HepG2 (cell line): Measurements from ENCODE around the gene TACC3. TPM values are rescaled to one million over a fixed set of nuclear protein-coding genes. Genes with fewer than 3 reads are reported as not detected.

ENCODE experiments used
- AHR ChIP-seq: IDR thresholded peaks from 2 replicates; pipeline ENCODE4 v1.6.1; 2018; ENCODE audit warnings: missing genetic modification reagents, missing compliant biosample characterization
- CENPT ChIP-seq: sonication (generic); formaldehyde crosslinking; IDR thresholded peaks from 2 replicates; pipeline ENCODE4 v1.8.0; 2022; ENCODE audit warnings: low read depth, mild to moderate bottlenecking, moderate library complexity, missing genetic modification reagents
- CTCF ChIP-seq: sonication (generic); formaldehyde crosslinking; IDR thresholded peaks from 2 replicates; pipeline ENCODE4 v1.5.0; 2020; ENCODE audit warnings: mild to moderate bottlenecking, missing genetic modification reagents, moderate library complexity
- HNRNPLL ChIP-seq: fragments of 200-400 bp; formaldehyde crosslinking; IDR thresholded peaks from 2 replicates; pipeline ENCODE4 v1.6.1; 2017; ENCODE audit warnings: mild to moderate bottlenecking, low read depth, low read length; ENCODE audit not compliant: poor library complexity, severe bottlenecking
- KDM4B ChIP-seq: sonication (generic); formaldehyde crosslinking; IDR thresholded peaks from 2 replicates; pipeline ENCODE4 v1.4.0; 2020; ENCODE audit warnings: missing genetic modification reagents
- NFE2L1 ChIP-seq: sonication (generic); formaldehyde crosslinking; IDR thresholded peaks from 2 replicates; pipeline ENCODE4 v1.4.0; 2020; ENCODE audit warnings: missing genetic modification reagents, mild to moderate bottlenecking, borderline replicate concordance
- TARDBP ChIP-seq: sonication (generic); formaldehyde crosslinking; IDR thresholded peaks from 2 replicates; pipeline ENCODE4 v1.8.0; 2022; ENCODE audit warnings: mild to moderate bottlenecking, missing genetic modification reagents
- ZBTB40 ChIP-seq, 2 experiments: fragments of 450-650 bp in 1 of 2; sonication (generic) in 1 of 2; formaldehyde crosslinking in 1 of 2; IDR thresholded peaks; 2 replicates each; pipeline versions ENCODE4 v1.6.1 to v1.8.0; 2016 to 2022; ENCODE audit warnings: antibody characterized with exemption in 1 of 2, mild to moderate bottlenecking in 1 of 2, missing genetic modification reagents in 1 of 2
- ZNF275 ChIP-seq: sonication (generic); formaldehyde crosslinking; IDR thresholded peaks from 2 replicates; pipeline ENCODE4 v1.8.0; 2022; ENCODE audit warnings: missing genetic modification reagents, mild to moderate bottlenecking, inconsistent platforms, borderline replicate concordance
- ZNF343 ChIP-seq: sonication (generic); formaldehyde crosslinking; IDR thresholded peaks from 2 replicates; pipeline ENCODE4 v1.4.0; 2020; ENCODE audit warnings: mild to moderate bottlenecking, missing genetic modification reagents
- ZNF574 ChIP-seq: sonication (generic); formaldehyde crosslinking; IDR thresholded peaks from 2 replicates; pipeline ENCODE4 v1.4.0; 2020; ENCODE audit warnings: missing genetic modification reagents
- polyA plus RNA-seq, 8 experiments: library from polyadenylated mRNA; depleted of rRNA in 3 of 8; stranded (reverse) in 7 of 8; unstranded in 1 of 8; fragments of >200 nt; fragmentation: Illumina TruSeq in 4 of 8; extraction: Trizol in 4 of 8; gene quantifications; 2 replicates each; pipeline versions ENCODE4 v1.2.1 to v1.2.3, GENCODE V29; 2011 to 2016; ENCODE audit warnings: low read depth in 4 of 8, missing spikeins in 1 of 8, mixed read lengths in 1 of 8; ENCODE audit not compliant: insufficient read depth in 1 of 8
- total RNA-seq, 5 experiments: library from RNA; depleted of rRNA; stranded (reverse); fragments of >200 nt; fragmentation: Illumina TruSeq; extraction: Trizol; gene quantifications; 2 replicates each; pipeline ENCODE4 v1.2.3, GENCODE V29; 2016; ENCODE audit warnings: low read depth in 1 of 5

The TACC3 gene
- total and polyA plus RNA-seq, 2 of the 13 experiments (the other 11 are each of a cell fraction or from before 2014, with no cell fraction given): 20.3 to 21.2 TPM

DNA sequence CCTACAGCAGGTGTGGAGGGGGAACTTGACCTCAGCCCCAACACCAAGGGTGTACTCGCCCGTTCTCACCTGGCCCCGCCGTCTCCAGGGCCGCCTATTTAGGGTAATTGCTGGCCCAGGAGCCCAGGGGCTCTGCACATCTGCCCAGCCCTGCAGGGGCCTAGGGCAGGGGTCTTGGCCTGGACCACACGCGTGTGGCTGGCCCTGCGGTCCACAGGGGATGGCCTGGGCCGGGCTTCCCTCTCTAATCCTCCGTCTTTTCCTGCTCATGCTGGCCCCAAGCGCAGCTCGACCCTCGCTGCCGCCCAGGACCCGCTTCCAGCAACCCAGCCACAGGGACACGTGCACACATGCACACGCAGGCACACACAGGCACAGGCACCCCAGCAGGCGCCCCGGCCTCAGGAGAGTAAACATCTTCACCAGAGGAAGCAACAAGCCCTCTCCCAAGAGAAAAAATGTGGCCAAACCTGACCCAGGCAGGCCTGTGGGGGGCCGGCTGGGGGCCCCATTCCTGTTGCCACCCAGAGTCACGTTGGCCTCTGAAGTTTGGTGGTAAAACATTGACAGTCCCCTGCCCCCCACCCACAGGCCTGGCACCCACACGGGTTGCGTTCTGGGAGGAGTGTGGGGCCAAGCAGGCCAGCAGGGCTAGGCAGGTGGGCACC lies 47.2 kb downstream of the TACC3 start (continued):
- no peak for TF ChIP-seq CTCF (CRISPR knock-in tag)
- TF ChIP-seq HNRNPLL: no peak
- TF ChIP-seq AHR (CRISPR knock-in tag): no peak
- no peak for TF ChIP-seq ZNF343 (CRISPR knock-in tag)
- TF ChIP-seq ZBTB40 (IDR thresholded peaks at IDR 0.05): no peak
- no peak for TF ChIP-seq ZBTB40 (CRISPR knock-in tag; IDR thresholded peaks at IDR 0.05)
- 0 out of 2 replicates have a peak, but pooled peaks have one; percentile 43 for TF ChIP-seq KDM4B
- no peak for TF ChIP-seq CENPT (CRISPR knock-in tag)
- TF ChIP-seq ZNF574 (CRISPR knock-in tag): peak; percentile 62
- peak; percentile 68; the same call in 1 of the 2 replicates for TF ChIP-seq ZNF275
- no peak for TF ChIP-seq NFE2L1 (CRISPR knock-in tag)
- TF ChIP-seq TARDBP (CRISPR knock-in tag): 0 out of 2 replicates have a peak, but pooled peaks have one; percentile 55
